ENCODE measurements around the gene AJAP1.

Gene AJAP1

GRCh38 chr1:4761324-4761723, 106.9 kb downstream of the AJAP1 start:
- Histone ChIP-seq H3K9ac (ENCODE audit: low read depth, low read length, poor library complexity) (no peak overlapping the region), H3K4me1 (ENCODE audit: control insufficient read depth in 2 of 2, insufficient read depth in 1 of 2, low read depth in 1 of 2, low read length in 2 of 2) (peaks cover 0 to 12% of the 10 kb centered on the region in 2 donors), H3K9me3 (replicated peaks in 1 of 2; ENCODE audit: control insufficient read depth in 2 of 2, insufficient read depth in 1 of 2, low read depth in 1 of 2, low read length in 2 of 2) (peaks cover 0 to 2% of the 10 kb centered on the region in 2 donors), H3K27me3 (ENCODE audit: control insufficient read depth in 3 of 3, insufficient read depth in 3 of 3, low read depth in 1 of 3, low read length in 3 of 3) (no peaks in the 10 kb centered on the region), H3K79me1 (ENCODE audit: low read depth, low read length) (no peaks in the 10 kb centered on the region), H2BK15ac (ENCODE audit: low read length) (no peak overlapping the region), H2BK120ac (ENCODE audit: low read depth, low read length) (no peak overlapping the region), H4K8ac (ENCODE audit: low read depth, low read length) (no peak overlapping the region), H3K36me3 (replicated peaks in 1 of 2; ENCODE audit: control insufficient read depth in 2 of 2, insufficient read depth in 2 of 2, low read length in 2 of 2) (no peaks in the 10 kb centered on the region), H2AFZ (ENCODE audit: low read length) (no peak overlapping the region), H2BK5ac (ENCODE audit: low read length) (no peak overlapping the region), H3K18ac (ENCODE audit: low read length) (no peak overlapping the region), H3K4ac (ENCODE audit: low read length) (no peak overlapping the region), H2AK5ac (ENCODE audit: low read depth, low read length) (no peak overlapping the region), H3K14ac (ENCODE audit: low read length) (no peak overlapping the region), H2BK12ac (ENCODE audit: low read length) (no peak overlapping the region), H3K27ac (replicated peaks; ENCODE audit: low read length) (no peak overlapping the region), H4K91ac (ENCODE audit: low read depth, low read length, poor library complexity) (no peak overlapping the region), H3K23ac (ENCODE audit: low read depth, low read length, poor library complexity) (no peak overlapping the region), H3K4me3 (ENCODE audit: low read length in 2 of 2) (no peak overlapping the region), H3K4me2 (ENCODE audit: insufficient read depth, low read length, poor library complexity, severe bottlenecking) (no peak overlapping the region)
- no CpG with 5 or more reads among the region's 5 CpGs for WGBS, 2 donors (ENCODE audit: extremely low coverage in 2 of 2, insufficient read length in 2 of 2, insufficient replicate concordance in 1 of 2)
- no peak for DNase-seq (ENCODE audit: low spot score)

DNA sequence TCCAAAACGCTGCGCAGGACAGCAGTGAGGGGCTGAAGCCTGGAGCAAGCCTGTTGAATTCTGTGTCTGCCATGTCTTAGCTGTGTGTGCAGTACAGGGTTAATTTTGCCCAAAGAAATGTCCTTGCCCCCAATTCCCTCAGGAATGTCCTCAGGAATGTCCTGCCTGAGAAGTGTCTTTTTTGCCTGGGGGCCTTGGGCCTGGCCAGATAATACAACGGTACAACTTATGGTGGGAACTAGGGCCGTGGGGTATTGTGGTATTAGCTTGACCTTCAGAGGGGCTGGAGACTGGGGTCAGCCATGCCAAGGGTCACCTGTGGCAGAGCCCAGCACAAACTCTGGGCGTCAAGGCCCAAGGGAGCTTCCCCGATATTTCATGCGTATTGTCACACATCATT, 107.7 kb downstream of the AJAP1 start:
- H3K79me1 ChIP-seq (ENCODE audit: low read depth, low read length) = no peaks in the 10 kb centered on the region
- H3K4me3 ChIP-seq (ENCODE audit: low read length in 2 of 2) = no peak overlapping the region
- H3K4ac ChIP-seq (ENCODE audit: low read length) = no peak overlapping the region
- no peaks in the 10 kb centered on the region for H3K27me3 ChIP-seq (ENCODE audit: control insufficient read depth in 3 of 3, insufficient read depth in 3 of 3, low read depth in 1 of 3, low read length in 3 of 3)
- H2BK5ac ChIP-seq (ENCODE audit: low read length) = no peak overlapping the region
- no peak overlapping the region for H2AK5ac ChIP-seq (ENCODE audit: low read depth, low read length)
- H3K36me3 ChIP-seq (replicated peaks in 1 of 2; ENCODE audit: control insufficient read depth in 2 of 2, insufficient read depth in 2 of 2, low read length in 2 of 2) = no peaks in the 10 kb centered on the region
- no CpG with 5 or more reads among the region's 7 CpGs for WGBS, 2 donors (ENCODE audit: extremely low coverage in 2 of 2, insufficient read length in 2 of 2, insufficient replicate concordance in 1 of 2)
- no peak overlapping the region for H4K8ac ChIP-seq (ENCODE audit: low read depth, low read length)
- H3K14ac ChIP-seq (ENCODE audit: low read length) = no peak overlapping the region
- no peak overlapping the region for H3K9ac ChIP-seq (ENCODE audit: low read depth, low read length, poor library complexity)
- H3K18ac ChIP-seq (ENCODE audit: low read length) = peak overlapping the region; percentile 0
- no peak overlapping the region for H2AFZ ChIP-seq (ENCODE audit: low read length)
- no peak overlapping the region for H3K27ac ChIP-seq (replicated peaks; ENCODE audit: low read length)
- H2BK15ac ChIP-seq (ENCODE audit: low read length) = no peak overlapping the region
- no peak overlapping the region for H3K23ac ChIP-seq (ENCODE audit: low read depth, low read length, poor library complexity)
- H2BK12ac ChIP-seq (ENCODE audit: low read length) = peak overlapping the region; percentile 25
- peaks cover 0 to 6% of the 10 kb centered on the region in 2 donors for H3K4me1 ChIP-seq (ENCODE audit: control insufficient read depth in 2 of 2, insufficient read depth in 1 of 2, low read depth in 1 of 2, low read length in 2 of 2)
- no peak overlapping the region for H2BK120ac ChIP-seq (ENCODE audit: low read depth, low read length)
- no peak overlapping the region for H3K4me2 ChIP-seq (ENCODE audit: insufficient read depth, low read length, poor library complexity, severe bottlenecking)
- no peak overlapping the region for H4K91ac ChIP-seq (ENCODE audit: low read depth, low read length, poor library complexity)
- peaks cover 0 to 2% of the 10 kb centered on the region in 2 donors for H3K9me3 ChIP-seq (replicated peaks in 1 of 2; ENCODE audit: control insufficient read depth in 2 of 2, insufficient read depth in 1 of 2, low read depth in 1 of 2, low read length in 2 of 2)
- no peak for DNase-seq (ENCODE audit: low spot score)

DNA sequence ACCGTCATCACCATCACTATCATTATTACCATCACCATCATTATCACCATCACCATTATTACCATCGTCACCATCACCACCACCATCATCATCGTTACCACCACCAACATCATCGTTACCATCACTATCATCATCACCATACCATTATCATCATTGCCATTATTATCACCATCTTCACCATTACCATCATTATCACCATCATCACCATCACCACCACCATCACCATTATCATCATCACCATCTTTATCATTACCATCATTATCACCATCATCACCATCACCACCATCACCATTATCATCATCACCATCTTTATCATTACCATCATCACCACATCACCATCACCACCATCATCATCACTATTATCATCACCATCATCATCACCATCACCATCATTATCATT, 112.9 kb downstream of the AJAP1 start:
- no peaks in the 10 kb centered on the region for H3K79me1 ChIP-seq (ENCODE audit: low read depth, low read length)
- no peak for DNase-seq (ENCODE audit: low spot score)
- no peak overlapping the region for H3K9ac ChIP-seq (ENCODE audit: low read depth, low read length, poor library complexity)
- H3K4me2 ChIP-seq (ENCODE audit: insufficient read depth, low read length, poor library complexity, severe bottlenecking) = no peak overlapping the region
- 100% methylated on average over 2 to 3 of the region's 4 CpGs for WGBS, 2 donors (ENCODE audit: extremely low coverage in 2 of 2, insufficient read length in 2 of 2, insufficient replicate concordance in 1 of 2)
- no peak overlapping the region for H3K27ac ChIP-seq (replicated peaks; ENCODE audit: low read length)
- H3K36me3 ChIP-seq (replicated peaks in 1 of 2; ENCODE audit: control insufficient read depth in 2 of 2, insufficient read depth in 2 of 2, low read length in 2 of 2) = no peaks in the 10 kb centered on the region
- no peak overlapping the region for H3K4me3 ChIP-seq (ENCODE audit: low read length in 2 of 2)
- H2BK15ac ChIP-seq (ENCODE audit: low read length) = no peak overlapping the region
- peaks cover 0 to 2% of the 10 kb centered on the region in 2 donors for H3K4me1 ChIP-seq (ENCODE audit: control insufficient read depth in 2 of 2, insufficient read depth in 1 of 2, low read depth in 1 of 2, low read length in 2 of 2)
- no peak overlapping the region for H3K4ac ChIP-seq (ENCODE audit: low read length)
- H3K18ac ChIP-seq (ENCODE audit: low read length) = no peak overlapping the region
- H3K23ac ChIP-seq (ENCODE audit: low read depth, low read length, poor library complexity) = no peak overlapping the region
- H2AFZ ChIP-seq (ENCODE audit: low read length) = no peak overlapping the region
- H4K91ac ChIP-seq (ENCODE audit: low read depth, low read length, poor library complexity) = no peak overlapping the region
- H3K27me3 ChIP-seq (ENCODE audit: control insufficient read depth in 3 of 3, insufficient read depth in 3 of 3, low read depth in 1 of 3, low read length in 3 of 3) = no peaks in the 10 kb centered on the region
- H2BK5ac ChIP-seq (ENCODE audit: low read length) = no peak overlapping the region
- no peak overlapping the region for H4K8ac ChIP-seq (ENCODE audit: low read depth, low read length)
- no peak overlapping the region for H2BK12ac ChIP-seq (ENCODE audit: low read length)
- no peak overlapping the region for H3K14ac ChIP-seq (ENCODE audit: low read length)
- no peak overlapping the region for H2AK5ac ChIP-seq (ENCODE audit: low read depth, low read length)
- H2BK120ac ChIP-seq (ENCODE audit: low read depth, low read length) = no peak overlapping the region
- no peaks in the 10 kb centered on the region for H3K9me3 ChIP-seq (replicated peaks in 1 of 2; ENCODE audit: control insufficient read depth in 2 of 2, insufficient read depth in 1 of 2, low read depth in 1 of 2, low read length in 2 of 2)

DNA sequence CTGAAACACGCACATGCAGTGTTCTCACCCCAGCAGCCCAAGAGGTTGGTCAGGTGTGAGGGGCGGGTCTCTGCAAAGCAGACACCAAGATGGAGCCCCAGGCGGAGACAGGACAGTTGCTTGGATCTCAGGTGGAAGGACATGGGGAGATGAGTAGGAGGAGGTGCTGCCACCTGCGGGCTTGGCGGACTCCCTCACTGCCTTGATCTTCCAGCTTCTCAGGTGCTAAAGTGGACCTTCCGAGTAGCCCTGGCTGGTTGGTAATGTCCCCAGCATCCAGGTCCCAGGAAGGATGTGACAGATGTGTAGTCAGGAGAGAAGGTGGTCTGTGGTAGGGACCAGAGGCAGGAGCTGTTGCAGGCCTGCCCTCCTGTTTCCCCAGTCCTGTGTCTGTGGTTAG, 114.1 kb downstream of the AJAP1 start:
- H2AK5ac ChIP-seq (ENCODE audit: low read depth, low read length) = no peak overlapping the region
- no peak for DNase-seq (ENCODE audit: low spot score)
- no peak overlapping the region for H3K4me3 ChIP-seq (ENCODE audit: low read length in 2 of 2)
- H3K9me3 ChIP-seq (replicated peaks in 1 of 2; ENCODE audit: control insufficient read depth in 2 of 2, insufficient read depth in 1 of 2, low read depth in 1 of 2, low read length in 2 of 2) = no peaks in the 10 kb centered on the region
- H3K4me2 ChIP-seq (ENCODE audit: insufficient read depth, low read length, poor library complexity, severe bottlenecking) = no peak overlapping the region
- peak overlapping the region; percentile 3 for H3K23ac ChIP-seq (ENCODE audit: low read depth, low read length, poor library complexity)
- no peaks in the 10 kb centered on the region for H3K4me1 ChIP-seq (ENCODE audit: control insufficient read depth in 2 of 2, insufficient read depth in 1 of 2, low read depth in 1 of 2, low read length in 2 of 2)
- no peak overlapping the region for H3K27ac ChIP-seq (replicated peaks; ENCODE audit: low read length)
- WGBS, 2 donors (ENCODE audit: extremely low coverage in 2 of 2, insufficient read length in 2 of 2, insufficient replicate concordance in 1 of 2) = no CpG with 5 or more reads among the region's 6 CpGs
- H2BK120ac ChIP-seq (ENCODE audit: low read depth, low read length) = no peak overlapping the region
- no peaks in the 10 kb centered on the region for H3K27me3 ChIP-seq (ENCODE audit: control insufficient read depth in 3 of 3, insufficient read depth in 3 of 3, low read depth in 1 of 3, low read length in 3 of 3)
- H4K91ac ChIP-seq (ENCODE audit: low read depth, low read length, poor library complexity) = no peak overlapping the region
- H3K36me3 ChIP-seq (replicated peaks in 1 of 2; ENCODE audit: control insufficient read depth in 2 of 2, insufficient read depth in 2 of 2, low read length in 2 of 2) = no peaks in the 10 kb centered on the region
- peak overlapping the region; percentile 18 for H2BK12ac ChIP-seq (ENCODE audit: low read length)
- H3K14ac ChIP-seq (ENCODE audit: low read length) = no peak overlapping the region
- H3K79me1 ChIP-seq (ENCODE audit: low read depth, low read length) = no peaks in the 10 kb centered on the region
- peak overlapping the region; percentile 16 for H3K18ac ChIP-seq (ENCODE audit: low read length)
- peak overlapping the region; percentile 6 for H2BK5ac ChIP-seq (ENCODE audit: low read length)
- H3K9ac ChIP-seq (ENCODE audit: low read depth, low read length, poor library complexity) = no peak overlapping the region
- no peak overlapping the region for H3K4ac ChIP-seq (ENCODE audit: low read length)
- no peak overlapping the region for H2BK15ac ChIP-seq (ENCODE audit: low read length)
- no peak overlapping the region for H2AFZ ChIP-seq (ENCODE audit: low read length)
- H4K8ac ChIP-seq (ENCODE audit: low read depth, low read length) = no peak overlapping the region

All from neuronal stem cell (in vitro differentiated cells).